PC-3 (cell line): ENCODE data around the gene MIEN1. TPM values are rescaled to one million over a fixed set of nuclear protein-coding genes. Genes with fewer than 3 reads are reported as not detected.

Source experiments
- ATAC-seq: fragments of 200-7000 bp; cut with Tn5 transposase; 2 replicates; pipeline ENCODE4 v1.9.1; 2020; ENCODE audit warnings: mild to moderate bottlenecking, moderate library complexity
- BruUV-seq: library from RNA; stranded (reverse); fragments of 400-500 nt; replicated peaks from 2 replicates; lab custom pipeline; 2021; lab: Mats Ljungman, UMichigan
- CTCF ChIA-PET: fragments of 300-600 bp; sonication (Branson Sonifier 250); formaldehyde crosslinking; loops from one replicate; lab custom pipeline; 2022; ENCODE audit warnings: antibody characterized with exemption; lab: Charles Lee
- POLR2A ChIA-PET: fragments of 300-600 bp; sonication (Branson Sonifier 250); formaldehyde crosslinking; loops from one replicate; lab custom pipeline; 2022; ENCODE audit warnings: antibody characterized with exemption; ENCODE audit not compliant: unreplicated experiment; lab: Charles Lee
- DNase-seq: peaks from one replicate; pipeline ENCODE4 v3.0.0-alpha.2; 2015
- H2AFZ ChIP-seq: fragments of 300-600 bp; sonication (generic); 2 replicates; pipeline ENCODE4 v1.6.0; 2016; ENCODE audit warnings: antibody characterized with exemption, low read length
- H3F3A ChIP-seq: fragments of 300-600 bp; sonication (generic); one replicate; pipeline ENCODE4 v1.6.0; 2017; ENCODE audit warnings: antibody characterized with exemption, low read length, control low read depth, mild to moderate bottlenecking; ENCODE audit not compliant: unreplicated experiment
- H3K27ac ChIP-seq: fragments of 300-600 bp; sonication (generic); 2 replicates; pipeline ENCODE4 v1.5.1; 2016; ENCODE audit warnings: mild to moderate bottlenecking, low read length
- H3K27me3 ChIP-seq: fragments of 300-600 bp; sonication (generic); 2 replicates; pipeline ENCODE4 v1.6.1; 2016; ENCODE audit warnings: low read length, mixed read lengths
- H3K36me3 ChIP-seq: fragments of 300-600 bp; sonication (generic); 2 replicates; pipeline ENCODE4 v1.6.1; 2016; ENCODE audit warnings: low read depth, mixed run types, low read length, mixed read lengths
- H3K4me1 ChIP-seq: fragments of 300-600 bp; sonication (generic); 2 replicates; pipeline ENCODE4 v1.5.1; 2016; ENCODE audit warnings: low read length; ENCODE audit not compliant: insufficient read depth
- H3K4me2 ChIP-seq: fragments of 300-600 bp; sonication (generic); 2 replicates; pipeline ENCODE4 v1.6.0; 2016; ENCODE audit warnings: low read length
- H3K4me3 ChIP-seq: fragments of 300-600 bp; sonication (generic); 2 replicates; pipeline ENCODE4 v1.5.1; 2016; ENCODE audit warnings: mild to moderate bottlenecking, low read length, mixed read lengths
- H3K79me2 ChIP-seq: fragments of 300-600 bp; sonication (generic); 2 replicates; pipeline ENCODE4 v1.6.1; 2017; ENCODE audit warnings: low read length, mixed read lengths
- H3K9ac ChIP-seq: fragments of 300-600 bp; sonication (generic); 2 replicates; pipeline ENCODE4 v1.6.0; 2016; ENCODE audit warnings: mild to moderate bottlenecking, low read length
- H3K9me2 ChIP-seq: fragments of 300-600 bp; sonication (generic); replicated peaks from 2 replicates; pipeline ENCODE4 v1.6.1; 2016; ENCODE audit warnings: mixed run types, low read length, mixed read lengths
- H3K9me3 ChIP-seq: fragments of 300-600 bp; sonication (generic); 2 replicates; pipeline ENCODE4 v1.6.1; 2016; ENCODE audit warnings: low read length, mixed read lengths
- H4K20me1 ChIP-seq: fragments of 300-600 bp; sonication (generic); 2 replicates; pipeline ENCODE4 v1.6.1; 2016; ENCODE audit warnings: low read length, mixed read lengths
- EZH2 ChIP-seq: fragments of 300-600 bp; sonication (generic); IDR thresholded peaks from one replicate; pipeline ENCODE4 v1.6.1; 2017; ENCODE audit warnings: antibody characterized with exemption, mild to moderate bottlenecking, low read length; ENCODE audit not compliant: unreplicated experiment
- EZH2phosphoT487 ChIP-seq: fragments of 300-600 bp; sonication (generic); IDR thresholded peaks from 2 replicates; pipeline ENCODE4 v1.6.1; 2018; ENCODE audit warnings: mild to moderate bottlenecking, antibody characterized with exemption, low read length, borderline replicate concordance
- intact Hi-C: fragments of 100-400 bp; cut with micrococcal nuclease; formaldehyde crosslinking; loops from 2 replicates; pipeline ENCODE4 v1.9.0; 2023
- total RNA-seq: library from RNA; depleted of rRNA; stranded (reverse); fragments of >200 nt; gene quantifications from 2 replicates; pipeline ENCODE4 v1.2.3, GENCODE V29; 2014
- TF ChIP-seq, protein P1 (sequence below): fragments of 300-600 bp; sonication (generic); conservative IDR thresholded peaks from 2 replicates; pipeline ENCODE4 v1.5.1; 2017; ENCODE audit warnings: antibody characterized with exemption, low read depth, mild to moderate bottlenecking, low read length

The MIEN1 gene
- total RNA-seq, 1 experiment from 2014 or later: 52.0 TPM

DNA sequence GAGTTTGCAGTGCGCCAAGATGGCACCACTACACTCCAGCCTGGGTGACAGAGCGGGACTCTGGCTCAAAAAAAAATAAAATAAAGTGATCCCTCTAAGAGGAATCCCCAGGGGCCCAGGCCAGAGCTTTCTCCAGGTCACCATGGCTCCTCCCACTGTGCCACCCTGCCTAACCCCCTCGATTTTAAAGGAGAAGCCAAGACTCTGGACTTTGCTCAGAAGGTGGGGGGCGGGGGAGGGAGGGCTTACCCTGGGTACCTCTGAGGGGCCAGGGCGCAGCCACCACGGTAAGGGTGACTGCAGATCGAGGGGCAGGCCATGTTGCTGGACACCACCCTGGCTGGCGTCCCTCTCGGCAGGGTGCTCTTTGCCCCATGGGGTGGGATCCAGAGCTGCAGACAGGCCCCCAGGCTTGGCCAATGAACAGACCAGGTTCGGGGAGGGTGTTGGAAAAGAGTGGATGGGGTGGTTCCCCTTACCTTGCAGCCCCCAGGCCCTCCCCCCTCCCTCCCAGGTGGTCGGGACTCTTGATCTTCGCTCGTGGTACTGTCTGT, 7.0 kb upstream of the MIEN1 start:
- peaks cover 5% of the 10 kb centered on the region; the same call in 1 of the 2 replicates for H4K20me1 ChIP-seq
- peak overlapping the region; percentile 96 for H3K4me2 ChIP-seq
- peak overlapping the region; percentile 89; the same call in 1 of the 2 replicates for H3K27ac ChIP-seq
- no peak for DNase-seq
- no peaks in the 10 kb centered on the region for H3K27me3 ChIP-seq
- H2AFZ ChIP-seq: peak overlapping the region; percentile 85
- no peaks in the 10 kb centered on the region for H3K9me2 ChIP-seq
- CTCF ChIA-PET: no interaction called here
- H3F3A ChIP-seq: no peaks in the 10 kb centered on the region
- peak overlapping the region; percentile 88 for H3K4me3 ChIP-seq
- TF ChIP-seq EZH2phosphoT487 (no peak), EZH2 (no peak)
- TF ChIP-seq, protein P1, sequence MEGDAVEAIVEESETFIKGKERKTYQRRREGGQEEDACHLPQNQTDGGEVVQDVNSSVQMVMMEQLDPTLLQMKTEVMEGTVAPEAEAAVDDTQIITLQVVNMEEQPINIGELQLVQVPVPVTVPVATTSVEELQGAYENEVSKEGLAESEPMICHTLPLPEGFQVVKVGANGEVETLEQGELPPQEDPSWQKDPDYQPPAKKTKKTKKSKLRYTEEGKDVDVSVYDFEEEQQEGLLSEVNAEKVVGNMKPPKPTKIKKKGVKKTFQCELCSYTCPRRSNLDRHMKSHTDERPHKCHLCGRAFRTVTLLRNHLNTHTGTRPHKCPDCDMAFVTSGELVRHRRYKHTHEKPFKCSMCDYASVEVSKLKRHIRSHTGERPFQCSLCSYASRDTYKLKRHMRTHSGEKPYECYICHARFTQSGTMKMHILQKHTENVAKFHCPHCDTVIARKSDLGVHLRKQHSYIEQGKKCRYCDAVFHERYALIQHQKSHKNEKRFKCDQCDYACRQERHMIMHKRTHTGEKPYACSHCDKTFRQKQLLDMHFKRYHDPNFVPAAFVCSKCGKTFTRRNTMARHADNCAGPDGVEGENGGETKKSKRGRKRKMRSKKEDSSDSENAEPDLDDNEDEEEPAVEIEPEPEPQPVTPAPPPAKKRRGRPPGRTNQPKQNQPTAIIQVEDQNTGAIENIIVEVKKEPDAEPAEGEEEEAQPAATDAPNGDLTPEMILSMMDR: no peak
- no peak for ATAC-seq
- H3K9ac ChIP-seq: no peak overlapping the region
- H3K9me3 ChIP-seq: no peaks in the 10 kb centered on the region
- POLR2A ChIA-PET: no interaction called here
- intact Hi-C loops: no loop called here
- H3K79me2 ChIP-seq: peaks cover 16% of the 10 kb centered on the region; the same call in 1 of the 2 replicates
- peaks cover 35% of the 10 kb centered on the region for H3K4me1 ChIP-seq
- no peaks in the 10 kb centered on the region for H3K36me3 ChIP-seq
- BruUV-seq: no TSS peak

DNA sequence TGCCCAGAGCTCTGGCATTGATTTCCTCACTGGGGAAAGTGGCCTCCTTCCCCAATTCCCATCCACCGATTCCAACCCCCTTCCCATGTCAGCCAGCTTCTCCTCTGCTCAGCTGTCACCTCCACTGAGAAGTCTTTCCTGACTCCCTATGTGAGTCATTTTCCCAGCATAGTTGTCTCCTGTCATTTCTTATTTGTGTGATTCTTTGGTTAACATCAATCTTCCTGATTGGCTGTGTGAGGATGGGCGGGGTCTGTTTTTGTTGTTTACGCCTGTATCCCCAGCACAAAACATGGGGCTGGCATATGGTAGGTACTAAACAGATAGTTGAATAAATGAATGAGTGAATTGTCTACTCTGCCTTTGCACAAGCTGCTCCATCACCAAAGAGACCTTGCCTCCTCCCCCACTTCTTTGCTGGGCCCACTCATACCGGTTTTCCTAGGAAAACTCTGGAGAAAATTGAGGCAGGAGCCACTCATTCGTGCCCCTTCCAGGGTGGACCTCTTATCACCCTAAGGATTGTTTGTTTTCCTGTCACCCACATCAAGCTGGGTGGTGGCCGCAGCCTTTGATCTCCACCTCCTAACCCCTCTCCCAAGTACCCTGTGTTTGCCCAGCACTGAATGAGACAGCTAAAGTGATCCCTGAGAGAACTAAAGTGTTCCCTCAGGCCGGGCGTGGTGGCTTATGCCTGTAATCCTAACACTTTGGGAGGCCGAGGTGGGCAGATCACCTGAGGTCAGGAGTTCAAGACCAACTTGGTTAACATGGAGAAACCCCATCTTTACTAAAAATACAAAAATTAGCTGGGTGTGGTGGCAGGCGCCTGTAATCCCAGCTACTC, 6.2 kb upstream of the MIEN1 start:
- no peak for ATAC-seq
- peak; percentile 50 for DNase-seq
- intact Hi-C loops: no loop called here
- no peak overlapping the region for H3K4me3 ChIP-seq
- ChIA-PET POLR2A (no interaction called here), CTCF (no interaction called here)
- TF ChIP-seq, protein P1: no peak
- TF ChIP-seq EZH2phosphoT487 (no peak), EZH2 (no peak)
- BruUV-seq: no TSS peak
- no peaks in the 10 kb centered on the region for H3K36me3 ChIP-seq
- no peak overlapping the region for H3K27ac ChIP-seq
- peak overlapping the region; percentile 41; the same call in 1 of the 2 replicates for H3K4me2 ChIP-seq
- peaks cover 35% of the 10 kb centered on the region for H3K4me1 ChIP-seq
- no peaks in the 10 kb centered on the region for H3K9me3 ChIP-seq
- no peaks in the 10 kb centered on the region for H3K27me3 ChIP-seq
- peaks cover 16% of the 10 kb centered on the region; the same call in 1 of the 2 replicates for H3K79me2 ChIP-seq
- H2AFZ ChIP-seq: no peak overlapping the region
- H3K9me2 ChIP-seq: no peaks in the 10 kb centered on the region
- H3F3A ChIP-seq: no peaks in the 10 kb centered on the region
- H3K9ac ChIP-seq: no peak overlapping the region
- H4K20me1 ChIP-seq: peaks cover 5% of the 10 kb centered on the region; the same call in 1 of the 2 replicates
